ENCODE data around the gene RAC2. TPM values are rescaled to one million over a fixed set of nuclear protein-coding genes. Genes with fewer than 3 reads are reported as not detected.

The RAC2 gene
- total RNA-seq, 1 donor from 2014 or later, result not detected

GRCh38 chr22:37221424-37222333 lies 22.4 kb downstream of the RAC2 start:
- H3K4me3 Mint-ChIP-seq (ENCODE audit: unreplicated experiment), result no peak overlapping the region
- peaks cover 9% of the 10 kb centered on the region for H3K9me3 Mint-ChIP-seq (ENCODE audit: unreplicated experiment)
- no peak for TF ChIP-seq CTCF (IDR thresholded peaks at IDR 0.05; ENCODE audit: partially characterized antibody, unreplicated experiment)
- H3K4me1 Mint-ChIP-seq (ENCODE audit: low read depth, unreplicated experiment), result peaks cover 10% of the 10 kb centered on the region
- peaks cover 5% of the 10 kb centered on the region for H3K36me3 Mint-ChIP-seq (ENCODE audit: unreplicated experiment)
- no peak for DNase-seq
- peaks cover 8% of the 10 kb centered on the region for H3K27me3 Mint-ChIP-seq (ENCODE audit: unreplicated experiment)
- no peak overlapping the region for H3K27ac Mint-ChIP-seq (ENCODE audit: unreplicated experiment)

DNA sequence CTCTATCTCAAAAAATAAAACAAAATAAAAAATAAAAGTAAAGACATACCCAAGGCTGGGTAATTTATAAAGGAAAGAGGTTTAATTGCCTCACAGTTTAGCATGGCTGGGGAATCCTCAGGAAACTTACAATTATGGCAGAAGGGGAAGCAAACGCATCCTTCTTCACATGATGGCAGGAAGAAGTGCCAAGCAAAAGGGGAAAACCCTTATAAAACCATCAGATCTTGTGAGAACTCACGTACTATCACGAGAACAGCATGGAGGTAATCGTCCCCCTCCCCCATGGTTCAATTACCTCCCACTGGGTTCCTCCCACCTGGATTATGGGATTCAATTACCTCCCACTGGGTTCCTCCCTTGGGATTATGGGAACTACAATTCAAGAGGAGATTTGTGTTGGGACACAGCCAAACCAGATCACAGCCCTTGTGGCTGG lies 23.5 kb downstream of the RAC2 start:
- no peak overlapping the region for H3K27ac Mint-ChIP-seq (ENCODE audit: unreplicated experiment)
- no peak for DNase-seq
- no peak overlapping the region for H3K4me3 Mint-ChIP-seq (ENCODE audit: unreplicated experiment)
- no peak for TF ChIP-seq CTCF (IDR thresholded peaks at IDR 0.05; ENCODE audit: partially characterized antibody, unreplicated experiment)
- peaks cover 7% of the 10 kb centered on the region for H3K9me3 Mint-ChIP-seq (ENCODE audit: unreplicated experiment)
- H3K27me3 Mint-ChIP-seq (ENCODE audit: unreplicated experiment), result peaks cover 6% of the 10 kb centered on the region
- peaks cover 5% of the 10 kb centered on the region for H3K36me3 Mint-ChIP-seq (ENCODE audit: unreplicated experiment)
- peaks cover 17% of the 10 kb centered on the region for H3K4me1 Mint-ChIP-seq (ENCODE audit: low read depth, unreplicated experiment)

DNA sequence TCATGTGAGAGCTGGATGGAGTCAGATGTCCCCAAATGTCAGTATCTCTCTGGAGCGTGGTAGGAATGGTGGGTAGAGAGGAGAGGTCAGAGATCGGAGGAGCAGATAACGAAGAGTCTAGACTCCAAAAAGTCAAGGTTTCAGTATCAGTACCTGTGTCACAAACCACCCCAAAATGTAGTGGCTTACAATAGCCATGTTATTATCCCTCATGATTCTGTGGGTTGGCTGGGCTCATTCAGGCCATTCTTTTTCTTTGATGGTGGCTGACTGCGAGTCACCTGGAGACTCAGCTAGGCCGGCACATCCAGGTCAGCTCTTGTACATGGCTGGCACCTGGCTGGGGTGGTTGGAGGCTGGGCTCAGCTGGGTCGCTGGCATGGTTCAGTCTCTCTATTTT lies 24.5 kb downstream of the RAC2 start:
- no peak for DNase-seq
- peaks cover 5% of the 10 kb centered on the region for H3K36me3 Mint-ChIP-seq (ENCODE audit: unreplicated experiment)
- TF ChIP-seq CTCF (IDR thresholded peaks at IDR 0.05; ENCODE audit: partially characterized antibody, unreplicated experiment), result no peak
- H3K27me3 Mint-ChIP-seq (ENCODE audit: unreplicated experiment), result peaks cover 1% of the 10 kb centered on the region
- H3K9me3 Mint-ChIP-seq (ENCODE audit: unreplicated experiment), result peaks cover 3% of the 10 kb centered on the region
- H3K4me1 Mint-ChIP-seq (ENCODE audit: low read depth, unreplicated experiment), result peaks cover 21% of the 10 kb centered on the region
- no peak overlapping the region for H3K4me3 Mint-ChIP-seq (ENCODE audit: unreplicated experiment)
- H3K27ac Mint-ChIP-seq (ENCODE audit: unreplicated experiment), result no peak overlapping the region

GRCh38 chr22:37218771-37219411 lies 25.2 kb downstream of the RAC2 start:
- Mint-ChIP-seq H3K9me3 (ENCODE audit: unreplicated experiment) (peaks cover 3% of the 10 kb centered on the region), H3K4me3 (ENCODE audit: unreplicated experiment) (no peak overlapping the region), H3K36me3 (ENCODE audit: unreplicated experiment) (peaks cover 5% of the 10 kb centered on the region), H3K4me1 (ENCODE audit: low read depth, unreplicated experiment) (peaks cover 26% of the 10 kb centered on the region), H3K27ac (ENCODE audit: unreplicated experiment) (no peak overlapping the region), H3K27me3 (ENCODE audit: unreplicated experiment) (no peaks in the 10 kb centered on the region)
- no peak for TF ChIP-seq CTCF (IDR thresholded peaks at IDR 0.05; ENCODE audit: partially characterized antibody, unreplicated experiment)
- no peak for DNase-seq

GRCh38 chr22:37218399-37218770 lies 25.7 kb downstream of the RAC2 start:
- H3K4me3 Mint-ChIP-seq (ENCODE audit: unreplicated experiment), result no peak overlapping the region
- no peak for TF ChIP-seq CTCF (IDR thresholded peaks at IDR 0.05; ENCODE audit: partially characterized antibody, unreplicated experiment)
- H3K4me1 Mint-ChIP-seq (ENCODE audit: low read depth, unreplicated experiment), result peaks cover 26% of the 10 kb centered on the region
- H3K27ac Mint-ChIP-seq (ENCODE audit: unreplicated experiment), result no peak overlapping the region
- DNase-seq, result no peak
- H3K9me3 Mint-ChIP-seq (ENCODE audit: unreplicated experiment), result peaks cover 3% of the 10 kb centered on the region
- H3K36me3 Mint-ChIP-seq (ENCODE audit: unreplicated experiment), result peaks cover 5% of the 10 kb centered on the region
- H3K27me3 Mint-ChIP-seq (ENCODE audit: unreplicated experiment), result no peaks in the 10 kb centered on the region
